ENCODE data around the gene TACSTD2.

GRCh38 chr1:58572690-58573089, 4.4 kb downstream of the TACSTD2 start:
- TF ChIP-seq EZH2 (IDR thresholded peaks at IDR 0.05; ENCODE audit: borderline replicate concordance, low read depth, low read length, poor library complexity, severe bottlenecking) (no peak), CTCF (conservative IDR thresholded peaks at IDR 0.05; ENCODE audit: low read depth, low read length) (no peak)
